H1 (cell line): ENCODE data around the gene TMPRSS3. TPM values are rescaled to one million over a fixed set of nuclear protein-coding genes. Genes with fewer than 3 reads are reported as not detected.

Source experiments
- CTCF ChIA-PET: fragments of 300-600 bp; sonication (Branson Sonifier 250); formaldehyde crosslinking; loops from one replicate; lab custom pipeline; 2021; ENCODE audit not compliant: partially characterized antibody; lab: Charles Lee
- POLR2A ChIA-PET: fragments of 300-600 bp; sonication (Branson Sonifier 250); formaldehyde crosslinking; loops from one replicate; lab custom pipeline; 2021; ENCODE audit warnings: inconsistent platforms; ENCODE audit not compliant: partially characterized antibody; lab: Charles Lee
- DNase-seq, 2 experiments: peaks; one replicate each; pipeline versions ENCODE4 v3.0.0 to v3.0.0-alpha.2; 2010 to 2022; ENCODE audit warnings: low spot score in 2 of 2, low read depth in 1 of 2, mixed read lengths in 1 of 2
- FAIRE-seq: peaks from 2 replicates; lab custom pipeline; 2011; peaks lifted over from hg19 to GRCh38; lab: Jason Lieb, UNC
- H2AFZ ChIP-seq: 2 replicates; pipeline ENCODE4 v1.8.1; 2012; ENCODE audit warnings: low read length, inconsistent platforms
- H2AK5ac ChIP-seq: 2 replicates; pipeline ENCODE4 v1.6.1; 2013; ENCODE audit warnings: low read depth, low read length
- H2BK120ac ChIP-seq: replicated peaks from 2 replicates; pipeline ENCODE3; 2013; ENCODE audit warnings: low read depth, low read length, inconsistent platforms
- H2BK12ac ChIP-seq: 2 replicates; pipeline ENCODE4 v1.6.1; 2013; ENCODE audit warnings: low read depth, low read length
- H2BK15ac ChIP-seq: 2 replicates; pipeline ENCODE4 v1.6.1; 2013; ENCODE audit warnings: low read length
- H2BK20ac ChIP-seq: 2 replicates; pipeline ENCODE4 v1.6.1; 2013; ENCODE audit warnings: low read length
- H2BK5ac ChIP-seq: 2 replicates; pipeline ENCODE4 v1.6.1; 2013; ENCODE audit warnings: low read depth, low read length
- H3K14ac ChIP-seq: 2 replicates; pipeline ENCODE4 v1.6.1; 2013; ENCODE audit warnings: inconsistent platforms; ENCODE audit not compliant: insufficient read length
- H3K18ac ChIP-seq: 2 replicates; pipeline ENCODE4 v1.6.1; 2013; ENCODE audit warnings: low read length; ENCODE audit errors: extremely low read depth
- H3K23ac ChIP-seq: 2 replicates; pipeline ENCODE4 v1.6.1; 2013; ENCODE audit warnings: inconsistent platforms; ENCODE audit not compliant: insufficient read length
- H3K23me2 ChIP-seq: 2 replicates; pipeline ENCODE4 v1.6.1; 2013; ENCODE audit warnings: low read depth, low read length
- H3K27ac ChIP-seq: 2 replicates; pipeline ENCODE4 v1.6.1; 2011; ENCODE audit warnings: low read depth, low read length, inconsistent platforms
- H3K27me3 ChIP-seq, 4 experiments: replicated peaks in 1 of 4; 1 replicate in 1 of 4; 2 replicates in 3 of 4; pipeline versions ENCODE4 v1.6.1 to v1.8.1; 2011 to 2013; ENCODE audit warnings: low read length in 3 of 4, mild to moderate bottlenecking in 3 of 4, inconsistent platforms in 2 of 4, mixed read lengths in 2 of 4, moderate library complexity in 1 of 4; ENCODE audit not compliant: control insufficient read depth in 3 of 4, insufficient read depth in 3 of 4; ENCODE audit errors: extremely low read depth in 1 of 4
- H3K36me3 ChIP-seq, 4 experiments: 2 replicates each; pipeline versions ENCODE4 v1.6.1 to v1.8.1; 2011 to 2013; ENCODE audit warnings: mild to moderate bottlenecking in 4 of 4, low read length in 3 of 4, moderate library complexity in 2 of 4, control low read depth in 1 of 4, inconsistent platforms in 1 of 4; ENCODE audit not compliant: insufficient read depth in 4 of 4, control insufficient read depth in 2 of 4
- H3K4ac ChIP-seq: replicated peaks from 2 replicates; pipeline ENCODE3; 2013; ENCODE audit warnings: low read length, low read depth, mixed read lengths, inconsistent platforms; ENCODE audit not compliant: insufficient read length
- H3K4me1 ChIP-seq, 4 experiments: replicated peaks in 1 of 4; 1 replicate in 1 of 4; 2 replicates in 3 of 4; pipeline versions ENCODE4 v1.6.1 to v1.8.1; 2011 to 2013; ENCODE audit warnings: low read length in 3 of 4, inconsistent platforms in 2 of 4, mixed read lengths in 1 of 4; ENCODE audit not compliant: insufficient read depth in 4 of 4, control insufficient read depth in 3 of 4
- H3K4me2 ChIP-seq, 2 experiments: 2 replicates each; pipeline versions ENCODE4 v1.6.1 to v1.8.1; 2011 to 2013; ENCODE audit warnings: low read depth in 2 of 2, low read length in 2 of 2, control low read depth in 1 of 2, inconsistent platforms in 1 of 2, mild to moderate bottlenecking in 1 of 2; ENCODE audit not compliant: insufficient read depth in 1 of 2
- H3K4me3 ChIP-seq, 4 experiments: fragments of 200-600, 300-600 bp in 1 of 4; sonication (generic), shearing (Covaris generic), sonication (Bioruptor Twin) in 1 of 4; 2 replicates each; pipeline versions ENCODE4 v1.5.1 to v1.8.1; 2011 to 2016; ENCODE audit warnings: low read length in 4 of 4, low read depth in 3 of 4, control low read depth in 2 of 4, inconsistent platforms in 2 of 4, mild to moderate bottlenecking in 2 of 4, mixed read lengths in 1 of 4, moderate library complexity in 1 of 4; ENCODE audit not compliant: insufficient read depth in 2 of 4; ENCODE audit errors: extremely low read depth in 1 of 4
- H3K56ac ChIP-seq: replicated peaks from 2 replicates; pipeline ENCODE3; 2013; ENCODE audit warnings: low read depth, mild to moderate bottlenecking, mixed read lengths, low read length, inconsistent platforms; ENCODE audit not compliant: insufficient read length
- H3K79me1 ChIP-seq: 2 replicates; pipeline ENCODE4 v1.6.1; 2013; ENCODE audit warnings: low read depth, low read length, control low read depth
- H3K79me2 ChIP-seq, 2 experiments: 2 replicates each; pipeline versions ENCODE4 v1.6.1 to v1.8.1; 2012 to 2013; ENCODE audit warnings: low read length in 2 of 2, mild to moderate bottlenecking in 2 of 2, inconsistent platforms in 1 of 2; ENCODE audit not compliant: insufficient read depth in 2 of 2, control insufficient read depth in 1 of 2
- H3K9ac ChIP-seq, 4 experiments: replicated peaks in 1 of 4; 1 replicate in 1 of 4; 2 replicates in 3 of 4; pipeline versions ENCODE4 v1.6.1 to v1.8.1; 2011 to 2013; ENCODE audit warnings: low read depth in 3 of 4, low read length in 3 of 4, control low read depth in 2 of 4, mild to moderate bottlenecking in 2 of 4, moderate library complexity in 2 of 4, inconsistent platforms in 1 of 4; ENCODE audit errors: extremely low read depth in 1 of 4
- H3K9me3 ChIP-seq, 2 experiments: 2 replicates each; pipeline versions ENCODE4 v1.6.1 to v1.8.1; 2012 to 2013; ENCODE audit warnings: mild to moderate bottlenecking in 2 of 2, moderate library complexity in 2 of 2, control low read depth in 1 of 2, inconsistent platforms in 1 of 2, low read depth in 1 of 2, low read length in 1 of 2, mixed read lengths in 1 of 2; ENCODE audit not compliant: insufficient read depth in 2 of 2
- H4K20me1 ChIP-seq, 2 experiments: replicated peaks in 1 of 2; 2 replicates each; pipeline versions ENCODE3 to v1.8.1; 2011 to 2013; ENCODE audit warnings: inconsistent platforms in 2 of 2, low read length in 2 of 2, mild to moderate bottlenecking in 1 of 2; ENCODE audit not compliant: insufficient read depth in 2 of 2, control insufficient read depth in 1 of 2
- H4K5ac ChIP-seq: 2 replicates; pipeline ENCODE4 v1.6.1; 2013; ENCODE audit warnings: low read length, low read depth, mixed read lengths, inconsistent platforms; ENCODE audit not compliant: insufficient read length
- H4K8ac ChIP-seq: 2 replicates; pipeline ENCODE4 v1.8.0; 2013; ENCODE audit warnings: mild to moderate bottlenecking, moderate library complexity, low read length, inconsistent platforms; ENCODE audit not compliant: insufficient read depth; ENCODE audit errors: extremely low read depth
- H4K91ac ChIP-seq: replicated peaks from 2 replicates; pipeline ENCODE3; 2013; ENCODE audit warnings: low read length, mixed read lengths, inconsistent platforms; ENCODE audit not compliant: insufficient read length
- ATF2 ChIP-seq: IDR thresholded peaks from 2 replicates; pipeline ENCODE4 v1.6.1; 2012; ENCODE audit warnings: low read length, inconsistent platforms
- CHD1 ChIP-seq: IDR thresholded peaks from 2 replicates; pipeline ENCODE4 v1.6.1; 2012; ENCODE audit warnings: low read depth, low read length, improper control_type of control experiment
- CTBP2 ChIP-seq: IDR thresholded peaks from 2 replicates; pipeline ENCODE4 v1.7.0; 2011; ENCODE audit warnings: borderline replicate concordance, mild to moderate bottlenecking, moderate library complexity, mixed read lengths, low read length; ENCODE audit not compliant: insufficient read depth, insufficient read length
- FOSL1 ChIP-seq: IDR thresholded peaks from 2 replicates; pipeline ENCODE4 v1.6.1; 2011; ENCODE audit warnings: mild to moderate bottlenecking, low read depth, low read length, moderate library complexity; ENCODE audit not compliant: insufficient read depth
- JUN ChIP-seq: IDR thresholded peaks from 2 replicates; pipeline ENCODE4 v1.6.1; 2011; ENCODE audit warnings: low read depth, mild to moderate bottlenecking, improper control_type of control experiment, low read length
- POLR2A ChIP-seq, 2 experiments: IDR thresholded peaks; 1 replicate in 1 of 2; 2 replicates in 1 of 2; pipeline ENCODE4 v1.6.1; 2011; ENCODE audit warnings: low read depth in 2 of 2, low read length in 2 of 2, mild to moderate bottlenecking in 2 of 2; ENCODE audit errors: control extremely low read depth in 1 of 2
- WGBS, 2 experiments: shearing (Covaris generic) in 1 of 2; methylation state at CpG; one replicate each; pipeline versions ENCODE4 v1.1.6 to v1.1.7; 2013 to 2015; ENCODE audit warnings: low lambda C conversion rate in 2 of 2, mixed read lengths in 2 of 2, inconsistent platforms in 1 of 2, low coverage in 1 of 2, missing lambda C conversion rate in 1 of 2; ENCODE audit not compliant: insufficient replicate concordance in 2 of 2, insufficient coverage in 1 of 2, insufficient read length in 1 of 2; ENCODE audit errors: extremely low coverage in 1 of 2, missing lambda C conversion rate in 1 of 2; 5-methylcytosine and 5-hydroxymethylcytosine counted together
- polyA plus RNA-seq, 7 experiments: library from polyadenylated mRNA; depleted of rRNA in 3 of 7; stranded (reverse) in 5 of 7; unstranded in 2 of 7; fragments of >200 nt in 5 of 7; fragments of 200-250 nt in 2 of 7; gene quantifications; 1 replicate in 5 of 7; 2 replicates in 1 of 7; 4 replicates in 1 of 7; pipeline versions ENCODE4 v1.2.1 to v1.2.3, GENCODE V29; 2011 to 2013; ENCODE audit warnings: missing spikeins in 2 of 7, mixed read lengths in 2 of 7
- total RNA-seq: library from RNA; stranded (reverse); fragmentation: NEBNext Ultra II Directional; extraction: Animal tissue kit (Norgen Biotek cat#: 25700); gene quantifications from 2 replicates; pipeline ENCODE4 v1.2.1, GENCODE V29; 2021
- TF ChIP-seq, protein P1 (sequence below), 3 experiments: IDR thresholded peaks; 1 replicate in 2 of 3; 2 replicates in 1 of 3; pipeline versions ENCODE4 v1.5.1 to v1.6.1; 2011; ENCODE audit warnings: low read length in 3 of 3, mild to moderate bottlenecking in 3 of 3, inconsistent platforms in 2 of 3, low read depth in 1 of 3, moderate library complexity in 1 of 3; ENCODE audit not compliant: insufficient read depth in 1 of 3; ENCODE audit errors: control extremely low read depth in 1 of 3

TMPRSS3 gene
- total and polyA plus RNA-seq, 2 of the 8 experiments (the other 6 are each of a cell fraction or from before 2014, with no cell fraction given) = 0.38 TPM; not detected in 1

GRCh38 chr21:42405064-42406013 lies 9.5 kb upstream of the TMPRSS3 start:
- Histone ChIP-seq H2BK5ac (no peak overlapping the region), H3K4ac (no peak overlapping the region), H3K4me1 (no peaks in the 10 kb centered on the region; a peak in 1 of 7 replicates), H3K4me2 (no peak overlapping the region), H2AFZ (no peak overlapping the region), H4K8ac (no peak overlapping the region), H2BK20ac (no peak overlapping the region), H4K20me1 (no peaks in the 10 kb centered on the region), H3K23me2 (no peaks in the 10 kb centered on the region), H2BK120ac (no peak overlapping the region), H3K9ac (no peak overlapping the region), H2BK15ac (no peak overlapping the region), H3K9me3 (peaks cover 3 to 7% of the 10 kb centered on the region in 2 experiments; a peak in 2 of 4 replicates), H3K27ac (no peak overlapping the region), H3K79me2 (no peaks in the 10 kb centered on the region), H3K79me1 (no peaks in the 10 kb centered on the region), H3K56ac (no peak overlapping the region), H2AK5ac (no peak overlapping the region), H4K91ac (no peak overlapping the region), H3K4me3 (no peak overlapping the region), H4K5ac (no peak overlapping the region), H3K36me3 (no peaks in the 10 kb centered on the region), H3K18ac (no peak overlapping the region), H3K27me3 (no peaks in the 10 kb centered on the region), H3K14ac (no peak overlapping the region), H3K23ac (no peak overlapping the region), H2BK12ac (no peak overlapping the region)
- DNase-seq = no peak
- 89% methylated on average over 23 of the region's 23 CpGs; no CpG with 5 or more reads in 1 of the 2 experiments for WGBS, 2 experiments
- no peak for FAIRE-seq
- ChIA-PET POLR2A (interaction anchor here (1.4 kb wide), 1 partner anchor 16 kb away, joined by 3 read pairs; no protein-coding TSS in a partner anchor), CTCF (interaction anchor here (0.6 to 2.5 kb wide), 6 partner anchors 11 to 120 kb away, joined by 3 to 7 read pairs (median 4); no protein-coding TSS in a partner anchor)
- no peak for TF ChIP-seq JUN
- TF ChIP-seq CTBP2 = no peak
- TF ChIP-seq, protein P1, sequence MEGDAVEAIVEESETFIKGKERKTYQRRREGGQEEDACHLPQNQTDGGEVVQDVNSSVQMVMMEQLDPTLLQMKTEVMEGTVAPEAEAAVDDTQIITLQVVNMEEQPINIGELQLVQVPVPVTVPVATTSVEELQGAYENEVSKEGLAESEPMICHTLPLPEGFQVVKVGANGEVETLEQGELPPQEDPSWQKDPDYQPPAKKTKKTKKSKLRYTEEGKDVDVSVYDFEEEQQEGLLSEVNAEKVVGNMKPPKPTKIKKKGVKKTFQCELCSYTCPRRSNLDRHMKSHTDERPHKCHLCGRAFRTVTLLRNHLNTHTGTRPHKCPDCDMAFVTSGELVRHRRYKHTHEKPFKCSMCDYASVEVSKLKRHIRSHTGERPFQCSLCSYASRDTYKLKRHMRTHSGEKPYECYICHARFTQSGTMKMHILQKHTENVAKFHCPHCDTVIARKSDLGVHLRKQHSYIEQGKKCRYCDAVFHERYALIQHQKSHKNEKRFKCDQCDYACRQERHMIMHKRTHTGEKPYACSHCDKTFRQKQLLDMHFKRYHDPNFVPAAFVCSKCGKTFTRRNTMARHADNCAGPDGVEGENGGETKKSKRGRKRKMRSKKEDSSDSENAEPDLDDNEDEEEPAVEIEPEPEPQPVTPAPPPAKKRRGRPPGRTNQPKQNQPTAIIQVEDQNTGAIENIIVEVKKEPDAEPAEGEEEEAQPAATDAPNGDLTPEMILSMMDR (IDR thresholded peaks at IDR 0.05; ENCODE audit: control extremely low read depth in 1 of 3, insufficient read depth in 1 of 3, low read depth in 1 of 3, low read length in 3 of 3) = no peak
- no peak for TF ChIP-seq ATF2
- no peak for TF ChIP-seq FOSL1
- no peak for TF ChIP-seq POLR2A (IDR thresholded peaks at IDR 0.05; ENCODE audit: control extremely low read depth in 1 of 2, low read depth in 2 of 2, low read length in 2 of 2)
- TF ChIP-seq CHD1 = no peak
